ENCODE data around the gene MSANTD1.

The MSANTD1 gene

DNA sequence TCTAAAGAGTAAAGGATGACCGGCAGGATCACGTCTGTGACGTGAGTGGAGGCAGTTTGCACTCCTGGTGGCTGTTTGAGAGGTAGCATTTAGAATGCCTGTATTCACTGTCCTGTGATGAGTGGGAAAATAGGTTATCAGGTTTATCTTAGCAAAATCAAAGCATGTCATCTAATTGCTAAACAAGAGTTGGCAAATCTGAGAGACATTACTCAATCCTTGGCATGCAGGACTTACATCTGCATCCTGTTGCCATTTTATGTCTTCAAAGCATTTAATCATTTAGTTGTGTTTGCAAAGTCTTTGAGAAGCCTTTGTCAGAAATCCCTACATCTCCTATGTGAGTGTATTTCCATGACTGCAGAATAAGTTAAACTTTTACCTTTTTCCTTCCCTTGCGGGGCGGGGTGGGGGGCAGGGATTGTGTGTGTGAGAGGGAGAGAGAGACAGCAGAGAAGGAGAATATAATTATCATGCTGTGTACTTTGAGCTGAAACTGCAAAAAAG is 41.4 kb upstream of the MSANTD1 start:
- H3K27ac ChIP-seq (ENCODE audit: poor library complexity, severe bottlenecking), result no peak overlapping the region
- H3K4me1 ChIP-seq (ENCODE audit: insufficient read depth, poor library complexity, severe bottlenecking), result no peaks in the 10 kb centered on the region
- H3K36me3 ChIP-seq (ENCODE audit: low read depth), result peaks cover 60% of the 10 kb centered on the region
- H3K4me3 ChIP-seq (ENCODE audit: severe bottlenecking), result no peak overlapping the region
- no peaks in the 10 kb centered on the region for H3K9me3 ChIP-seq (ENCODE audit: severe bottlenecking)
- H3K27me3 ChIP-seq (ENCODE audit: insufficient read depth, poor library complexity, severe bottlenecking), result no peaks in the 10 kb centered on the region
- DNase-seq (ENCODE audit: low spot score) (no peak), ATAC-seq (ENCODE audit: low read depth) (no peak)
- TF ChIP-seq CTCF (IDR thresholded peaks at IDR 0.05; ENCODE audit: poor library complexity, severe bottlenecking), result no peak

GRCh38 chr4:3208826-3209225 is 40.1 kb upstream of the MSANTD1 start:
- Histone ChIP-seq H3K36me3 (ENCODE audit: low read depth) (peaks cover 72% of the 10 kb centered on the region), H3K4me1 (ENCODE audit: insufficient read depth, poor library complexity, severe bottlenecking) (no peaks in the 10 kb centered on the region), H3K4me3 (ENCODE audit: severe bottlenecking) (no peak overlapping the region), H3K27ac (ENCODE audit: poor library complexity, severe bottlenecking) (no peak overlapping the region), H3K9me3 (ENCODE audit: severe bottlenecking) (no peaks in the 10 kb centered on the region), H3K27me3 (ENCODE audit: insufficient read depth, poor library complexity, severe bottlenecking) (no peaks in the 10 kb centered on the region)
- TF ChIP-seq CTCF (IDR thresholded peaks at IDR 0.05; ENCODE audit: poor library complexity, severe bottlenecking), result no peak
- DNase-seq (ENCODE audit: low spot score), result no peak
- no peak for ATAC-seq (ENCODE audit: low read depth)

DNA sequence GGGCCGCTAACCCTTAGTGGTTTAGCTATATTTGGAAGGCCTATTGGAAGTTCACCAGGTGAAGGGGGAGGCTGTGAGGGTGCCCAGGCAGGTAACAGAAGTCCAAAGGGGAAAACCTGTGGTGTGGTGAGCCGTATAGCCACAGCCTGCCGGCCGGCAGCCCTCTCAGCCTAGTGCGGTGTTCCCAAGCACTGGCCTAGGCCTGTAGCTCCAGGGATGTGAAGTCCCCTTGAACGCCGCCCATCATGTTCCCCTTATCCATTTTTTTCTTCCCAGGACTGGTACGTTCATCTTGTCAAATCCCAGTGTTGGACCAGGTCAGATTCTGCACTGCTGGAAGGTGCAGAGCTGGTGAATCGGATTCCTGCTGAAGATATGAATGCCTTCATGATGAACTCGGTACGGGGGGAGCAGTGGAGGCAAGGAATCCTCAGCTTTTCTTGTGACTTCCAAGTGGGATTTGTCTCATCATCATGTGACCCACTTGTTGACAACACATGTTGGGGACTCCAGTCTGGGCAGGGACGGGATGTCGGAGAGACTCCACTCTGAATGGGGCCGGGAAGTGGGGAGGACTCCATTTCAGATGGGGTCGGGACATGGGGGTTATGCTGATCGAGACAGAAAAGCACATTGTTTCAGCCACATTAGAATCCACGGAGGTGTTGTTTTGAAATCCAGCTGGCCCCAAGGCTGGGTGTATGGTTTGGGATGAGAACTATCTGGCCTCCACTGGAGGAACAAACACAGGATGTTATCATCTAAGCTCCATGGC is 39.2 kb upstream of the MSANTD1 start:
- Histone ChIP-seq H3K4me1 (ENCODE audit: insufficient read depth, poor library complexity, severe bottlenecking) (no peaks in the 10 kb centered on the region), H3K27ac (ENCODE audit: poor library complexity, severe bottlenecking) (no peak overlapping the region), H3K4me3 (ENCODE audit: severe bottlenecking) (no peak overlapping the region), H3K36me3 (ENCODE audit: low read depth) (peaks cover 79% of the 10 kb centered on the region), H3K27me3 (ENCODE audit: insufficient read depth, poor library complexity, severe bottlenecking) (no peaks in the 10 kb centered on the region), H3K9me3 (ENCODE audit: severe bottlenecking) (no peaks in the 10 kb centered on the region)
- ATAC-seq (ENCODE audit: low read depth) (no peak), DNase-seq (ENCODE audit: low spot score) (no peak)
- no peak for TF ChIP-seq CTCF (IDR thresholded peaks at IDR 0.05; ENCODE audit: poor library complexity, severe bottlenecking)

DNA sequence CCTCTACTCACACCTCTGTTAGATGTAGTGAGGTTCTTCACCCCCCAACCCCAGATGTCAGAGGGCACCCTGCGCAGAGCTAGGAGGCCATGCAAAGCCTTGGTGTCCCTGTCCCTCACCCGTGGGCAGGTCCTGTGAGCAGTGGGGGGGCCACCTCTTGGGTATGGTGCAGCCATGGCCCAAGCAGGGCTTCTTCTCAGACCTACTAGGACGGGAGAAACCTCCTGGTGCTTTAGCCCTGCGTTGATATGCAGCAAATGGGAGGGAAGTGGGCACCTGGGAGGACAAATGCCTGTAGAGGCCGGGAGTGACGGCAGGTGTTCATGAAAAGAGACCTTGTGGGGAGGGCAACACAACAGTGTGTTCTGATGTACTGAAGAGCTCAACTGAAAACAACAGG is 38.5 kb upstream of the MSANTD1 start:
- Histone ChIP-seq H3K9me3 (ENCODE audit: severe bottlenecking) (no peaks in the 10 kb centered on the region), H3K4me3 (ENCODE audit: severe bottlenecking) (no peak overlapping the region), H3K4me1 (ENCODE audit: insufficient read depth, poor library complexity, severe bottlenecking) (no peaks in the 10 kb centered on the region), H3K36me3 (ENCODE audit: low read depth) (peaks cover 81% of the 10 kb centered on the region), H3K27ac (ENCODE audit: poor library complexity, severe bottlenecking) (no peak overlapping the region), H3K27me3 (ENCODE audit: insufficient read depth, poor library complexity, severe bottlenecking) (no peaks in the 10 kb centered on the region)
- ATAC-seq (ENCODE audit: low read depth), result no peak
- DNase-seq (ENCODE audit: low spot score), result no peak
- TF ChIP-seq CTCF (IDR thresholded peaks at IDR 0.05; ENCODE audit: poor library complexity, severe bottlenecking), result no peak

DNA sequence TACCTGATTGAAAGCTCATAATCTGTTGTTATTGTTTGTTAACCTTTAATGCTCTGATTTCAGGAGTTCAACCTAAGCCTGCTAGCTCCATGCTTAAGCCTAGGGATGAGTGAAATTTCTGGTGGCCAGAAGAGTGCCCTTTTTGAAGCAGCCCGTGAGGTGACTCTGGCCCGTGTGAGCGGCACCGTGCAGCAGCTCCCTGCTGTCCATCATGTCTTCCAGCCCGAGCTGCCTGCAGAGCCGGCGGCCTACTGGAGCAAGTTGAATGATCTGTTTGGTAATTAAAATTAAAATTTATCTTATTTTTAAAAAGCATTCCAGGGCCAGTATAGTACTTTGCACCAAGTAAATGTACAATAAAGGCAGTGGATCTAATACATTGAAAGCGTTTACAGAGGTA is 37.1 kb upstream of the MSANTD1 start:
- H3K36me3 ChIP-seq (ENCODE audit: low read depth), result peaks cover 74% of the 10 kb centered on the region
- no peaks in the 10 kb centered on the region for H3K4me1 ChIP-seq (ENCODE audit: insufficient read depth, poor library complexity, severe bottlenecking)
- no peaks in the 10 kb centered on the region for H3K27me3 ChIP-seq (ENCODE audit: insufficient read depth, poor library complexity, severe bottlenecking)
- no peak overlapping the region for H3K27ac ChIP-seq (ENCODE audit: poor library complexity, severe bottlenecking)
- no peak for ATAC-seq (ENCODE audit: low read depth)
- H3K4me3 ChIP-seq (ENCODE audit: severe bottlenecking), result no peak overlapping the region
- DNase-seq (ENCODE audit: low spot score), result no peak
- TF ChIP-seq CTCF (IDR thresholded peaks at IDR 0.05; ENCODE audit: poor library complexity, severe bottlenecking), result no peak
- no peaks in the 10 kb centered on the region for H3K9me3 ChIP-seq (ENCODE audit: severe bottlenecking)

All from RWPE2 (cell line).